ENCODE results near the gene PFN4. TPM values are rescaled to one million over a fixed set of nuclear protein-coding genes. Genes with fewer than 3 reads are reported as not detected.
"Not testable (repeated sequence)": the region's sequence is repeated elsewhere in the genome, so short reads cannot be mapped to it uniquely, and the experiment has no call there.

Gene PFN4
- total RNA-seq, 1 experiment from 2014 or later = not detected

- POLR2A ChIA-PET = no interaction called here
- TF ChIP-seq EMX1 (CRISPR knock-in tag; IDR thresholded peaks at IDR 0.05) (no peak), RORB (CRISPR knock-in tag; IDR thresholded peaks at IDR 0.05) (no peak), FOXK1 (CRISPR knock-in tag; IDR thresholded peaks at IDR 0.05) (no peak), ZNF671 (CRISPR knock-in tag; IDR thresholded peaks at IDR 0.05) (no peak), TCF7 (CRISPR knock-in tag; IDR thresholded peaks at IDR 0.05; ENCODE audit: low read depth) (no peak), E2F4 (CRISPR knock-in tag; IDR thresholded peaks at IDR 0.05; ENCODE audit: borderline replicate concordance, low read depth) (no peak), NFE2L1 (CRISPR knock-in tag; IDR thresholded peaks at IDR 0.05) (no peak)
- H3K27ac Mint-ChIP-seq = no peak overlapping the region
- no peaks in the 10 kb centered on the region; the same call in 1 of the 2 replicates for H3K27me3 Mint-ChIP-seq (ENCODE audit: low read depth)
- CTCF ChIA-PET = no interaction called here
- H3K36me3 Mint-ChIP-seq = peaks cover 23% of the 10 kb centered on the region
- no peaks in the 10 kb centered on the region for H3K4me1 Mint-ChIP-seq
- peaks cover 29% of the 10 kb centered on the region for H3K9me3 Mint-ChIP-seq
- DNase-seq (ENCODE audit: low spot score) (no peak), ATAC-seq (no peak)
- H3K4me3 Mint-ChIP-seq = no peak overlapping the region
Observed at GRCh38 chr2:24147364-24147763, 24.2 kb upstream of the PFN4 start.

GRCh38 chr2:24140305-24140704 lies 17.2 kb upstream of the PFN4 start:
- ATAC-seq; CTCF ChIA-PET; H3K27ac Mint-ChIP-seq; H3K4me1 Mint-ChIP-seq; H3K9me3 Mint-ChIP-seq; DNase-seq (ENCODE audit: low spot score); H3K4me3 Mint-ChIP-seq; H3K36me3 Mint-ChIP-seq; H3K27me3 Mint-ChIP-seq (ENCODE audit: low read depth): not testable (repeated sequence)
- POLR2A ChIA-PET = interaction anchor here (0.5 kb wide), 1 partner anchor 620 kb away, joined by 3 read pairs; no protein-coding TSS in a partner anchor

GRCh38 chr2:24132543-24132942 lies 9.4 kb upstream of the PFN4 start:
- CTCF ChIA-PET = no interaction called here
- H3K27ac Mint-ChIP-seq = no peak overlapping the region

More at GRCh38 chr2:24132543-24132942, 9.4 kb upstream of the PFN4 start:
- Mint-ChIP-seq H3K9me3 (peaks cover 22% of the 10 kb centered on the region), H3K27me3 (ENCODE audit: low read depth) (no peaks in the 10 kb centered on the region; the same call in 1 of the 2 replicates), H3K4me3 (no peak overlapping the region), H3K4me1 (no peaks in the 10 kb centered on the region), H3K36me3 (peaks cover 11% of the 10 kb centered on the region)
- DNase-seq (ENCODE audit: low spot score) (no peak), ATAC-seq (no peak)
- POLR2A ChIA-PET = no interaction called here
- no peak for TF ChIP-seq USF1 (CRISPR knock-in tag; IDR thresholded peaks at IDR 0.05)
- TF ChIP-seq TCF7 (CRISPR knock-in tag; IDR thresholded peaks at IDR 0.05; ENCODE audit: low read depth) = no peak
- TF ChIP-seq IRF1 (CRISPR knock-in tag; IDR thresholded peaks at IDR 0.05) = no peak
- TF ChIP-seq PRDM15 (CRISPR knock-in tag; IDR thresholded peaks at IDR 0.05) = no peak
- TF ChIP-seq KAT7 (CRISPR knock-in tag; IDR thresholded peaks at IDR 0.05; ENCODE audit: borderline replicate concordance) = no peak
- TF ChIP-seq NFYB (CRISPR knock-in tag; conservative IDR thresholded peaks at IDR 0.05; ENCODE audit: low read depth) = no peak
- TF ChIP-seq ATF1 (CRISPR knock-in tag; IDR thresholded peaks at IDR 0.05) = no peak
- no peak for TF ChIP-seq ZNF121 (CRISPR knock-in tag; IDR thresholded peaks at IDR 0.05)
- TF ChIP-seq ZNF138 (CRISPR knock-in tag; conservative IDR thresholded peaks at IDR 0.05) = no peak
- no peak for TF ChIP-seq MXD4 (CRISPR knock-in tag; IDR thresholded peaks at IDR 0.05; ENCODE audit: borderline replicate concordance)
- TF ChIP-seq ZNF281 (CRISPR knock-in tag; IDR thresholded peaks at IDR 0.05) = no peak
- no peak for TF ChIP-seq RORB (CRISPR knock-in tag; IDR thresholded peaks at IDR 0.05)
